ENCODE results near the gene UFSP2. TPM values are rescaled to one million over a fixed set of nuclear protein-coding genes. Genes with fewer than 3 reads are reported as not detected.

Gene UFSP2
- total RNA-seq, 6 experiments from 2014 or later, result 12.8 to 17.6 (median 14.0) TPM

GRCh38 chr4:185411849-185412248 lies 13.9 kb downstream of the UFSP2 start:
- Histone ChIP-seq H3K36me3 (peaks cover 0 to 42% (median 2%) of the 10 kb centered on the region in 4 donors), H3K4me3 (no peak overlapping the region)
- WGBS (ENCODE audit: insufficient coverage, low coverage, low lambda C conversion rate, missing lambda C conversion rate), result 60% methylated on average over 5 of the region's 5 CpGs

GRCh38 chr4:185408432-185408831 lies 17.3 kb downstream of the UFSP2 start:
- ATAC-seq (no peak), DNase-seq (no peak)
- no peak overlapping the region for H3K27ac ChIP-seq
- intact Hi-C loops (cut with DNase I), result no loop called here
- peaks cover 0 to 21% (median 6%) of the 10 kb centered on the region in 4 donors for H3K36me3 ChIP-seq
- no peaks in the 10 kb centered on the region for H3K27me3 ChIP-seq
- no peak overlapping the region for H3K4me3 ChIP-seq
- TF ChIP-seq POLR2A (IDR thresholded peaks at IDR 0.05) (no peak), CTCF (IDR thresholded peaks at IDR 0.05) (no peak)
- WGBS (ENCODE audit: insufficient coverage, low coverage, low lambda C conversion rate, missing lambda C conversion rate), result 96% methylated on average over 2 of the region's 2 CpGs
- H3K4me1 ChIP-seq, result no peaks in the 10 kb centered on the region
- H3K9me3 ChIP-seq, result no peaks in the 10 kb centered on the region

More at GRCh38 chr4:185411849-185412248, 13.9 kb downstream of the UFSP2 start:
- TF ChIP-seq POLR2A (IDR thresholded peaks at IDR 0.05), result no peak
- TF ChIP-seq CTCF (IDR thresholded peaks at IDR 0.05), result no peak
- intact Hi-C loops (cut with DNase I), result no loop called here
- Histone ChIP-seq H3K27ac (peak overlapping the region in 1 of 3 donors; percentile 7), H3K4me1 (no peaks in the 10 kb centered on the region), H3K9me3 (no peaks in the 10 kb centered on the region), H3K27me3 (no peaks in the 10 kb centered on the region)
- ATAC-seq (peak in 3 of 4 donors; percentile 33 to 63 (median 45)), DNase-seq (no peak)

GRCh38 chr4:185405296-185405999 lies 20.3 kb downstream of the UFSP2 start:
- H3K27ac ChIP-seq, result no peak overlapping the region
- no peak overlapping the region for H3K4me3 ChIP-seq
- H3K4me1 ChIP-seq, result no peaks in the 10 kb centered on the region
- no peaks in the 10 kb centered on the region for H3K9me3 ChIP-seq
- H3K27me3 ChIP-seq, result no peaks in the 10 kb centered on the region
- peak in 2 of 4 donors; percentile 43 to 58 for ATAC-seq
- intact Hi-C loops (cut with DNase I), result no loop called here
- TF ChIP-seq POLR2A (IDR thresholded peaks at IDR 0.05), result no peak
- TF ChIP-seq CTCF (IDR thresholded peaks at IDR 0.05), result no peak
- H3K36me3 ChIP-seq, result peaks cover 0 to 36% (median 7%) of the 10 kb centered on the region in 4 donors
- WGBS (ENCODE audit: insufficient coverage, low coverage, low lambda C conversion rate, missing lambda C conversion rate), result 78% methylated on average over 6 of the region's 6 CpGs
- no peak for DNase-seq

GRCh38 chr4:185404031-185404430 lies 21.7 kb downstream of the UFSP2 start:
- WGBS (ENCODE audit: insufficient coverage, low coverage, low lambda C conversion rate, missing lambda C conversion rate), result 88% methylated on average over 4 of the region's 4 CpGs
- Histone ChIP-seq H3K9me3 (no peaks in the 10 kb centered on the region), H3K27me3 (no peaks in the 10 kb centered on the region), H3K4me1 (no peaks in the 10 kb centered on the region), H3K27ac (no peak overlapping the region), H3K4me3 (no peak overlapping the region), H3K36me3 (peaks cover 0 to 50% (median 12%) of the 10 kb centered on the region in 4 donors)
- DNase-seq (no peak), ATAC-seq (no peak)
- TF ChIP-seq CTCF (IDR thresholded peaks at IDR 0.05) (no peak), POLR2A (IDR thresholded peaks at IDR 0.05) (no peak)
- intact Hi-C loops (cut with DNase I), result no loop called here

All from right lobe of liver (tissue), 6 donors.